DND-41 (cell line): ENCODE results near the gene CLCNKB.

Experiments used
- ATAC-seq: fragments of 200-7000 bp; cut with Tn5 transposase; 3 replicates; pipeline ENCODE4 v1.9.1; 2021; ENCODE audit warnings: low read depth; ENCODE audit not compliant: insufficient read depth
- DNase-seq: peaks from one replicate; pipeline ENCODE4 v3.0.0-alpha.2; 2020
- H2AFZ ChIP-seq: 2 replicates; pipeline ENCODE4 v1.6.0; 2012; ENCODE audit warnings: low read depth, low read length
- H3K27ac ChIP-seq: 2 replicates; pipeline ENCODE4 v1.5.1; 2012; ENCODE audit warnings: low read length, inconsistent platforms
- H3K27me3 ChIP-seq: fragments of 200-600 bp; sonication (generic); 2 replicates; pipeline ENCODE4 v1.6.0; 2012; ENCODE audit warnings: low read length, mild to moderate bottlenecking, inconsistent platforms; ENCODE audit not compliant: insufficient read depth, poor library complexity
- H3K36me3 ChIP-seq: 2 replicates; pipeline ENCODE4 v1.5.1; 2012; ENCODE audit warnings: low read length, inconsistent platforms; ENCODE audit not compliant: insufficient read depth
- H3K4me1 ChIP-seq: 2 replicates; pipeline ENCODE4 v1.5.1; 2012; ENCODE audit warnings: mild to moderate bottlenecking, low read length; ENCODE audit not compliant: insufficient read depth
- H3K4me2 ChIP-seq: 2 replicates; pipeline ENCODE4 v1.6.0; 2012; ENCODE audit warnings: mild to moderate bottlenecking, moderate library complexity, low read length, inconsistent platforms; ENCODE audit not compliant: insufficient read depth
- H3K4me3 ChIP-seq, 2 experiments: fragments of 200-600 bp in 1 of 2; shearing (Covaris generic) in 1 of 2; 2 replicates each; pipeline ENCODE4 v1.5.1; 2012 to 2016; ENCODE audit warnings: inconsistent platforms in 2 of 2, low read length in 2 of 2, mild to moderate bottlenecking in 2 of 2, low read depth in 1 of 2, moderate library complexity in 1 of 2
- H3K79me2 ChIP-seq: 2 replicates; pipeline ENCODE4 v1.6.0; 2012; ENCODE audit warnings: low read length, inconsistent platforms; ENCODE audit not compliant: insufficient read depth
- H3K9ac ChIP-seq: 2 replicates; pipeline ENCODE4 v1.6.0; 2012; ENCODE audit warnings: low read depth, mild to moderate bottlenecking, inconsistent platforms, low read length, moderate library complexity
- H3K9me3 ChIP-seq: 2 replicates; pipeline ENCODE4 v1.5.1; 2012; ENCODE audit warnings: low read length, moderate library complexity, mild to moderate bottlenecking, inconsistent platforms; ENCODE audit not compliant: insufficient read depth, severe bottlenecking
- H4K20me1 ChIP-seq: 2 replicates; pipeline ENCODE4 v1.6.0; 2012; ENCODE audit warnings: low read length; ENCODE audit not compliant: insufficient read depth
- CTCF ChIP-seq: IDR thresholded peaks from 2 replicates; pipeline ENCODE4 v1.5.1; 2012; ENCODE audit warnings: borderline replicate concordance, low read length, moderate library complexity, mild to moderate bottlenecking; ENCODE audit not compliant: poor library complexity, severe bottlenecking; ENCODE audit errors: extremely low read depth
- EZH2 ChIP-seq: IDR thresholded peaks from 3 replicates; pipeline ENCODE4 v1.6.1; 2012; ENCODE audit warnings: borderline replicate concordance, low read depth, mild to moderate bottlenecking, moderate library complexity, low read length, inconsistent platforms; ENCODE audit not compliant: severe bottlenecking

The CLCNKB gene

GRCh38 chr1:16043521-16043920 lies at the start of gene CLCNKB:
CLCNKB (plus strand) TSS chr1:16043782; CDS start chr1:16044493, 711 bp downstream.
- no peak within 1 kb of the TSS for H3K4me3 ChIP-seq
- no peaks in the 10 kb centered on the region for H3K79me2 ChIP-seq
- H3K27ac ChIP-seq: no peak within 1 kb of the TSS
- 0 out of 2 replicates have a peak, but pooled peaks cover 6% of the 10 kb centered on the region for H4K20me1 ChIP-seq
- peaks cover 8% of the 10 kb centered on the region for H3K27me3 ChIP-seq
- H3K36me3 ChIP-seq: no peaks in the 10 kb centered on the region
- TF ChIP-seq CTCF (no peak), EZH2 (no peak)
- ATAC-seq: no peak
- H3K4me1 ChIP-seq: no peaks in the 10 kb centered on the region
- H3K4me2 ChIP-seq: no peak within 1 kb of the TSS
- no peak for DNase-seq
- no peak within 1 kb of the TSS for H2AFZ ChIP-seq
- no peaks in the 10 kb centered on the region for H3K9me3 ChIP-seq
- no peak within 1 kb of the TSS for H3K9ac ChIP-seq

GRCh38 chr1:15994081-15994480 lies 49.5 kb upstream of the CLCNKB start:
- Histone ChIP-seq H3K9me3 (no peaks in the 10 kb centered on the region), H4K20me1 (no peaks in the 10 kb centered on the region; the same call in 1 of the 2 replicates), H3K9ac (no peak overlapping the region), H2AFZ (no peak overlapping the region), H3K79me2 (no peaks in the 10 kb centered on the region), H3K4me1 (no peaks in the 10 kb centered on the region), H3K4me2 (no peak overlapping the region), H3K27ac (no peak overlapping the region), H3K4me3 (no peak overlapping the region), H3K36me3 (no peaks in the 10 kb centered on the region), H3K27me3 (no peaks in the 10 kb centered on the region)
- no peak for TF ChIP-seq CTCF
- no peak for TF ChIP-seq EZH2
- ATAC-seq (no peak), DNase-seq (no peak)

- Histone ChIP-seq H3K79me2 (no peaks in the 10 kb centered on the region), H3K36me3 (no peaks in the 10 kb centered on the region), H3K4me1 (no peaks in the 10 kb centered on the region), H4K20me1 (no peaks in the 10 kb centered on the region; the same call in 1 of the 2 replicates), H3K9ac (no peak overlapping the region), H3K27ac (no peak overlapping the region), H3K4me2 (no peak overlapping the region), H3K27me3 (no peaks in the 10 kb centered on the region), H3K4me3 (no peak overlapping the region), H2AFZ (no peak overlapping the region), H3K9me3 (no peaks in the 10 kb centered on the region)
- no peak for DNase-seq
- TF ChIP-seq CTCF: peak; percentile 58
- no peak for TF ChIP-seq EZH2
- no peak for ATAC-seq
Measured at GRCh38 chr1:15994590-15995351, 48.8 kb upstream of the CLCNKB start.
